ES-I3 (cell line): ENCODE data around the gene RAB11FIP3.

ENCODE experiments used
- H3K36me3 ChIP-seq: 2 replicates; pipeline ENCODE4 v1.6.1; 2013; ENCODE audit warnings: mild to moderate bottlenecking, low read length, control low read depth, moderate library complexity; ENCODE audit not compliant: insufficient read depth
- H3K4me1 ChIP-seq: 2 replicates; pipeline ENCODE4 v1.6.1; 2013; ENCODE audit warnings: mild to moderate bottlenecking, control low read depth, low read length; ENCODE audit not compliant: insufficient read depth
- H3K9ac ChIP-seq: 2 replicates; pipeline ENCODE4 v1.6.1; 2013; ENCODE audit warnings: low read depth, mild to moderate bottlenecking, low read length, moderate library complexity
- H3K9me3 ChIP-seq: 2 replicates; pipeline ENCODE4 v1.6.1; 2013; ENCODE audit warnings: mild to moderate bottlenecking, low read length, moderate library complexity; ENCODE audit not compliant: control insufficient read depth, insufficient read depth

RAB11FIP3 gene

GRCh38 chr16:512802-513201 is 87.4 kb downstream of the RAB11FIP3 start:
- no peaks in the 10 kb centered on the region for H3K4me1 ChIP-seq
- no peak overlapping the region for H3K9ac ChIP-seq
- no peaks in the 10 kb centered on the region for H3K9me3 ChIP-seq
- no peaks in the 10 kb centered on the region for H3K36me3 ChIP-seq

GRCh38 chr16:513950-514349 is 88.5 kb downstream of the RAB11FIP3 start:
- no peak overlapping the region for H3K9ac ChIP-seq
- no peaks in the 10 kb centered on the region for H3K9me3 ChIP-seq

GRCh38 chr16:515175-515938 is 89.9 kb downstream of the RAB11FIP3 start:
- no peaks in the 10 kb centered on the region for H3K36me3 ChIP-seq
- H3K9me3 ChIP-seq: no peaks in the 10 kb centered on the region
- no peak overlapping the region for H3K9ac ChIP-seq
- H3K4me1 ChIP-seq: no peaks in the 10 kb centered on the region

More at GRCh38 chr16:513950-514349, 88.5 kb downstream of the RAB11FIP3 start:
- Histone ChIP-seq H3K36me3 (no peaks in the 10 kb centered on the region), H3K4me1 (no peaks in the 10 kb centered on the region)

- Histone ChIP-seq H3K9me3 (no peaks in the 10 kb centered on the region), H3K36me3 (no peaks in the 10 kb centered on the region), H3K4me1 (no peaks in the 10 kb centered on the region)
Observed at GRCh38 chr16:515939-516226, 90.4 kb downstream of the RAB11FIP3 start.

GRCh38 chr16:516301-516700 is 90.9 kb downstream of the RAB11FIP3 start:
- Histone ChIP-seq H3K9ac (no peak overlapping the region), H3K36me3 (no peaks in the 10 kb centered on the region), H3K9me3 (no peaks in the 10 kb centered on the region), H3K4me1 (no peaks in the 10 kb centered on the region)

More at GRCh38 chr16:515939-516226, 90.4 kb downstream of the RAB11FIP3 start:
- H3K9ac ChIP-seq: no peak overlapping the region

GRCh38 chr16:518858-519257 is 93.4 kb downstream of the RAB11FIP3 start:
- Histone ChIP-seq H3K9me3 (no peaks in the 10 kb centered on the region), H3K36me3 (no peaks in the 10 kb centered on the region), H3K9ac (no peak overlapping the region), H3K4me1 (no peaks in the 10 kb centered on the region)

GRCh38 chr16:519425-519824 is 94.0 kb downstream of the RAB11FIP3 start:
- no peaks in the 10 kb centered on the region for H3K9me3 ChIP-seq
- no peak overlapping the region for H3K9ac ChIP-seq
- no peaks in the 10 kb centered on the region for H3K4me1 ChIP-seq
- no peaks in the 10 kb centered on the region for H3K36me3 ChIP-seq

GRCh38 chr16:519841-520687 is 94.6 kb downstream of the RAB11FIP3 start:
- H3K9me3 ChIP-seq: no peaks in the 10 kb centered on the region
- H3K36me3 ChIP-seq: no peaks in the 10 kb centered on the region
- H3K4me1 ChIP-seq: peaks cover 2% of the 10 kb centered on the region; the same call in 1 of the 2 replicates
- H3K9ac ChIP-seq: no peak overlapping the region

GRCh38 chr16:520847-521246 is 95.4 kb downstream of the RAB11FIP3 start:
- Histone ChIP-seq H3K9me3 (no peaks in the 10 kb centered on the region), H3K4me1 (peaks cover 10% of the 10 kb centered on the region; the same call in 1 of the 2 replicates), H3K9ac (no peak overlapping the region), H3K36me3 (no peaks in the 10 kb centered on the region)

GRCh38 chr16:521381-522210 is 96.1 kb downstream of the RAB11FIP3 start:
- Histone ChIP-seq H3K4me1 (peaks cover 13% of the 10 kb centered on the region; the same call in 1 of the 2 replicates), H3K9ac (no peak overlapping the region), H3K9me3 (no peaks in the 10 kb centered on the region), H3K36me3 (no peaks in the 10 kb centered on the region)

- Histone ChIP-seq H3K9me3 (no peaks in the 10 kb centered on the region), H3K4me1 (peaks cover 13% of the 10 kb centered on the region; the same call in 1 of the 2 replicates), H3K36me3 (no peaks in the 10 kb centered on the region), H3K9ac (no peak overlapping the region)
Observed at GRCh38 chr16:522320-523096, 97.1 kb downstream of the RAB11FIP3 start.

GRCh38 chr16:523097-523741 is 97.8 kb downstream of the RAB11FIP3 start:
- Histone ChIP-seq H3K36me3 (no peaks in the 10 kb centered on the region), H3K9ac (no peak overlapping the region), H3K4me1 (peaks cover 13% of the 10 kb centered on the region; the same call in 1 of the 2 replicates), H3K9me3 (no peaks in the 10 kb centered on the region)

GRCh38 chr16:524274-525040 is 99.0 kb downstream of the RAB11FIP3 start:
- Histone ChIP-seq H3K4me1 (peaks cover 17% of the 10 kb centered on the region; the same call in 1 of the 2 replicates), H3K9me3 (no peaks in the 10 kb centered on the region), H3K9ac (no peak overlapping the region), H3K36me3 (no peaks in the 10 kb centered on the region)
